CD4-positive, alpha-beta T cell treated with Interferon gamma for 1 hour (primary cell): ENCODE data around the gene PXDN.
"Not testable (repeated sequence)": the region's sequence is repeated elsewhere in the genome, so short reads cannot be mapped to it uniquely, and the experiment has no call there.

Source experiments
- DNase-seq: peaks from one replicate; pipeline ENCODE4 v3.0.0-alpha.2; 2020

PXDN gene

DNA sequence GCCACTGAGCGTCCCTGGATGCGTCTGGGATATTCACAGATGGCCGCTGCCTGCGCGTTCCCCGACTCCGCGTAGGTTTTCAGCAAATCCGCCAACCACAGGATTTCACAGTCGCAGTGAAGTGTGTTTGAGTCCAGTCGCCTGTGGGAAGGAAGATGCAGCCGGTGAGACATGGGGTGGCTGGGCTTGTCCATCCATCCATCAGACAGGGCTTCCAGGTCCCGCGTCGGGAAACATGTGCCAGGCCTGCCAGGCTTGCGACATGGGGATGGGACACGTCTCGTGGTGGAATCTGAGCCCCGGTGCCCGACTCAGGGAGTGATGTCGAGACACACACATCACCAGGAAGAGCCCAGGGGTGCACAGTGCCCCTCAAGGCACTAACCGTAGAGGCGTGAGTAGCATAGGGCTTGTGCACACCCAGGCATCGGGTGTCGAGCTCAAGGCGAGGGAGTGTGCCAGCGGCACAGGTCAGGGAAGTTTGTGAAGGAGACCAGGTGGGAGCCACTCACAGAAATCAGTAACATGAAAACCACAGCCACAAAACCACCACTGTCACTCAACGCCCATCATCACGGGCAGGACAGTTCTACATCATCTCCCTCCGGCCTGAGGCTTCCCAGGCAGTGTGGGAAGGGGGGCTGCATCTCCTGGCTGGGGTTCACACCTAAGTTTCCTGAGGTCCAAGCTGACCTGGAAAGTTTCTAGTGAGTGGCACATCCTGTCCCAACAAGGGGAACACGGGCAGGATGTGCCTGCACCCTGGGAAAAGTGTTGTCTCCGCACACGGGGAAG lies 63.9 kb downstream of the PXDN start:
- DNase-seq = no peak

DNA sequence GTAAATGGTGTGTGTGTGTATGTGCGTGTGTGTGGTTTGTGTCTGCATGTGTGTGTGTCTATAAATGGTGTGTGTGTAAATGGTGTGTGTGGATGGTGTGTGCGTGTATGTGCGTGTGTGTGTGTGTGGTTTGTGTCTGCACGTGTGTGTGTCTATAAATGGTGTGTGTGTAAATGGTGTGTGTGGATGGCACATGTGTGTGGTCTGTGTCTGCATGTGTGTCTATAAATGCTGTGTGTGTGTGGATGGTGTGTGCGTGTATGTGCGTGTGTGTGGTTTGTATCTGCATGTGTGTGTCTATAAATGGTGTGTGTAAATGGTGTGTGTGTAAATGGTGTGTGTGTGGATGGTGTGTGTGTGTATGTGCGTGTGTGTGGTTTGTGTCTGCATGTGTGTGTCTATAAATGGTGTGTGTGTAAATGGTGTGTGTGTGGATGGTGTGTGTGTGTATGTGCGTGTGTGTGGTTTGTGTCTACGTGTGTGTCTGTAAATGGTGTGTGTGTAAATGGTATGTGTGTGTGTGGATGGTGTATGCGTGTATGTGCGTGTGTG lies 64.8 kb downstream of the PXDN start:
- DNase-seq = not testable (repeated sequence)

GRCh38 chr2:1679065-1679464 lies 65.2 kb downstream of the PXDN start:
- not testable (repeated sequence) for DNase-seq

DNA sequence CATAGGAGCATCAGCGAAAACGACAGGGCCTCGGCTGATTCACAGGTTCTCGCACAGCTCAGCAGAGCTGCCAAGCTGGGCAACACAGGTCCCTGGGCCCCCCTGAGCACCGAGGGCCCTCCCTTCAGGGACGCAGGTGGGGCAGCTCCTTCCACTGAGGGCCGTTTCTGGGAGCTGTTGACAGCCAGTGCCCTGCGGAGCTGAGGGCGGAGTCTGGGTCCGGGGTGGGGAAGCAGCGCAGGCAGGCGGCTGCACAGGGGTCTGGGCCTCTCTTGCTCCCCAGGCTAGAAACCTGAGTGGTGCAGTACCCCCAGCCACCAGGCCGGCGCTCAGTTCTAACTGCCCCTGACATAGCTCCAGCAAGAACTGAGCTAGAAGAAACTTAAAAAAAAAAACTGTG lies 65.7 kb downstream of the PXDN start:
- no peak for DNase-seq

DNA sequence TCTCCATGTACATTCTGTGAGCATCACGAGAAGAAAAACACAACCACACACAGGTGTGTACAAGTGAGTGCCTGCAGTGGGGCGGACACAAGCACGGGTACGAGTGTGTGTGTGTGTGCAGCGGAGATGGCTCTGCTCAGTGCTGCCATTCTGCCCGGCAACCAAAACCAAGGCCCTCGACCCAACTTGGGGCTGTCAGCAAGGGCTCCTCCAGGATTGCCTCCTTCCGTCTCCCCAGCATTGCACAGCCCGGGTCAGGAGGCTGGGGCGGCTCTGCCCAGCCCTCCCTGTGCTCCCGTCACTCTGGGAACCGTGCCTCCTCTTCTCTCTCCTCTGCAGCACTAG lies 66.5 kb downstream of the PXDN start:
- no peak for DNase-seq

GRCh38 chr2:1676913-1677820 lies 67.1 kb downstream of the PXDN start:
- DNase-seq = no peak

DNA sequence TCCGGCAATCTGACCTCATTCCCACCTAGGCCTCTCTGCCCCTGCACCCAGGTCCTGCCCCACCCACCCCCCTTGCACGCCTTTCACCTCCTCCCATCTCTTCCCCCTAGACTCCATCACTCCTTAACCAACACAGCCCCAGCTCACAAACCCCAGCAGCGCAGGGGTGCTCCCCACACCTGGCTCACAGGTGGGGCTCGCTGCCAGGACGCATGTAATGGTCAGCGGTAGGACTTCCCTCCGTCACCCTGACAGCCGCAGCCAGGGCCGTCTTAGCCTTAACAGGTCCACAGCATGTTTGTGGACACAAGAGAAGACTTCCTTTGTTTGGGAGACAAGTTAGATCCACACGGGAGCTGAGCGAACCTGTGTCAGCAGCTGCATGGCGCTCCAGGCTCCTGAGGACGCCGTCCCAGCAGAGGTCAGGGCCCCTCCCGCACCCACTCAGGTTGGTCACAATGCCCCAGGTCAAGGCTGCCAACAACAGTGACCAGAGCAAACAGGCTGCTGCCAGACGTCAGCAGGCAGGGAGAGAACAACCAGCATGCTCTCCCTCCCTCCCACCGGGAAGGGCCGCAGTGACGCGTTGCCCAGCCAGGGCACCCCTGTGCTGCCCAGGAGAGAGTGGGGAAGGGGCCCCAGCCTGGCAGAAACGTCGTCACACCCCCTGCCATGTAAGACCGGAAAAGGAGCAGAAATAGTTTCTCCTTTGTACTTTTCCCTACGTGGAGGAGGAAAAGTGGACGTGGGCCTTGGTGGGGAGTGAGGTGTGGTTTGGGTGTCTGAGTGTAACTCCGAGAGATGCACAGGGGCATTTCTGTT lies 68.0 kb downstream of the PXDN start:
- DNase-seq = no peak

- DNase-seq = no peak
These were observed 68.7 kb downstream of the PXDN start for GRCh38 chr2:1675633-1676032.

DNA sequence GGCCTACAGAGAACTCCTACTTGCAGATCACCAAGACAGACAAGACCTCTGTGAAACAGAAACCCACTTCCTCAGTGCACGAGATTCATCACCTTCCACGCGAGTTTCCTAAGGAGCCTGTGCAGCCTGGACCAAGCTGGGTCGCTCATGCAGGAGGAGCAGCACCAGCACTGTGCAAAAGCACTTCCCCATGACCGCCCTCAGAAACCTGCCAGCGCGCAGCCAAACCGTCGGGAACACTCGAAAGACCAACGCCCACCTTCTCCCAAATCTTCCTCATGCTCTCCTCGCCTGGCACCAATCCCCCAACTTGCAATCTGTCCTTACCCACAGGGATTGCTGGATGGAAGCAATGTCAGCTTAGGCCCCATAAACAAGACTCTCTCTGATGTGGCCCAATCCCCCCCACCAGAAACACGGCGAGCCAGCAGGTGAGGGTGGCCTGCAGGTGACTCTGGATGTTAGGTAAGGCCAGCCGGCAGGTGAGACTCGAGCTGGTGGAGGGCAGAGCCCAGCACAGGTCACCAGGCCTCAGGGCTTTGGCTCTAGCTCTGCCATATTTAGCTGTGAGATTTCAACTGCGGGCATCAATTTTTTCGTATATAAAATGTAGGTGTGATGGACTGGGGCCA lies 69.4 kb downstream of the PXDN start:
- no peak for DNase-seq

- no peak for DNase-seq
These were observed 70.0 kb downstream of the PXDN start for GRCh38 chr2:1674276-1674675.

DNA sequence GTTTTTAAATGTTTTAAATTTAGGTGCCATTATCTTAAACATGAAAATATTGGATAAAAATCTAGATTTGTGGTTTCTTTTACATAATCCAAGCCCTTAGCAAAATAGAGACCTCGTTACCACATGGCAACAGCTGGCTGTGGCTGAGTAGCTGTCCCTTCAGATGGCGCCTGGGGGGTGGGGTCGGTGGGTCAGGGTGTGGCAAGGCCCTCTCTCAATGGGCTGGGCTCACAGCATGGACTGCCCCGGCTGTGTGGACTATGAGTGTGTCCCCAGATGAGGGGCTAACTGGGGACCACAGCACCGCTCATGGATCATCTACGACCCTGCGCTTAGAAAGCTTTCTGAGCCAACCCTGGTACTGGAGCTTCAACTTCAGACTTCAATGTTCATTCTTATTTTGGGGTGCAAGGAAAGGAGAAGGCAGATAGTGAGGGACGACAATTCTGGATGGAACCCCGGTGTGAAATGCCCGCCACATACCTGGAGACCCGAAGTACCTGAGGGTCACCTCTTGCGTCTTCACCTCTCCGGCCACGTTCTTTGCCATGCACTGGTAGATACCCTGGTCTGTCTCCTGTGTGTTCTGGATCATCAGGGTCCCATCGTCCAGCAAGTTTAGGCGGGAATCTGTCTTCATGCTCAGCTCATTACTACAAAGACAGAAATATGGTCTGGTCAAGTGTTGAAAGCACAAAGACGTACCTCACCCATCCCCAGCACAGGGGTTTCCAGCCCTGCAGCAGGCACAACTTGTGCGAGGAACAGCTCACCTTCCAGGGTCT lies 71.0 kb downstream of the PXDN start:
- DNase-seq = no peak

- no peak for DNase-seq
These were observed 71.6 kb downstream of the PXDN start for GRCh38 chr2:1672738-1673137.

DNA sequence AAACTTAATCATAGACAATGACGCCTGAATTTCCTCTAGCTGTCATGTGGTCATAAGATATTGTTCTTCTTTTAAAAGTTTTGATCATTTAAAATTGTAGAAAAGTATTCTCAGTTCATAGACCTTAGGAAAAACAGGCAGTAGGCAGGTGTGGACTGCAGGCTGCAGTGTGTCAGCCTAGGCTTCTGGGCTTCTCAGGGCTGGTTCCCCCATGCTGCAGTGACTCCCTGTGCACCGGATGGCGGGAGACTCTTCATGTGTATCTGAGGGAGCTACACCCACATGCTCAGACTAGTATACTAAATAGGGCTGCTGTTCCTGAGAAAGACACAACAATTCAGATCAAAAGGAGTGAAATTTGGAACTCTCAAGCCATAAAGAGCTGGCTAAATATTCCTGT lies 72.4 kb downstream of the PXDN start:
- DNase-seq = no peak

GRCh38 chr2:1670636-1671035 lies 73.7 kb downstream of the PXDN start:
- no peak for DNase-seq

DNA sequence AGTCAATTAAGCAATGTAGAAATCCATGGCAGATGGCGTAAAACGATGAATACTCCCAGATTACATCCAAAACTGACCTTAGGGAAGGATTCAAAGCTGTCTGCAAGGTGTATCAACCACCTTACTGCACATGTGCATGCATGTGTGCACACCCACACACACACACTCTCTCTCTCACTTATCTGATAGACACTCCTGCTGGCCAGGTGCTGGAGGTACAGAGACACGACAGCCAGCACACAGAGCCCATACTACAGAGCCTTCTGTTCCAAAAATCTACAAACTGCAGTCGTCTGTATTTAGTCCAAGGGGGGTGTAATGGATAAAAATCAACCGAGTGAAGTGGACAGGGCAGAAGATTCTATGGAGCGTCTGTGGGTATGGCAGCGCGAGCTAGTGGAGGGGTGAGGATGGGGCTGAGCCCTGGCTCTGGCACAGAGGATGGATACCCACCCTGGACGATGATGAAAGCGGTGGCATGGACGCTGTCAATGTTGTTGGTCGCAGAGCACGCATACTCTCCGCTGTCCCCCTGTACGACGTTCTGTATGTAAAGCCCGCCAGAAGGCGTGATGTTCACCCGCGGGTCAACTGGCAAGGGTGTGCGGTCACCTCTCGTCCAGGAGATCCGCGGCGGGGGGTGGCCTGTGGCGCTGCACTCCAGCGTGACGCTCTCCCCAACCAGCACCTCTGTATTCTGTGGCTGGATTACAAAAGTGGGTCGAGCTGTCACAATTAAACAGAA lies 78.4 kb downstream of the PXDN start:
- no peak for DNase-seq

DNA sequence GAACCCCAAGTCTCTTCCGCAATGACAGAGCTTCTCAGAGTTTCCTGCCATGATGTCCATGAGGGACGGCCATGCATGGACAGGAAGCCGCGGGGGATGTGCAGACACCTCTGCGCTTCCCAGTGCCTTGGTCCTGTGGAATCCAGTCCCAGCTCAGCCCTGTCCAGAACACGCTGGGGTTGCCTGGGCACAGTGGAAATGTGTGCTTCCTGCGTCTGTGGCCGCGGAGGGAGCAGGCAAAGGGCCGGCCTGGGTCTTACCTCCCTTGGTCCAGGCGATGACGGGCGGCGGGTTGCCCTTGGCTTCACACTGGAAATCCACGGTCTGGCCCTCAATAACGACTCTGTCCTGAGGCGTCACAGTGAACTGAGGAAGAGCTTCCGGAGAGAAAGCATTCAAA lies 79.6 kb downstream of the PXDN start:
- no peak for DNase-seq

- DNase-seq = no peak
These were observed 80.2 kb downstream of the PXDN start for GRCh38 chr2:1664076-1664605.

DNA sequence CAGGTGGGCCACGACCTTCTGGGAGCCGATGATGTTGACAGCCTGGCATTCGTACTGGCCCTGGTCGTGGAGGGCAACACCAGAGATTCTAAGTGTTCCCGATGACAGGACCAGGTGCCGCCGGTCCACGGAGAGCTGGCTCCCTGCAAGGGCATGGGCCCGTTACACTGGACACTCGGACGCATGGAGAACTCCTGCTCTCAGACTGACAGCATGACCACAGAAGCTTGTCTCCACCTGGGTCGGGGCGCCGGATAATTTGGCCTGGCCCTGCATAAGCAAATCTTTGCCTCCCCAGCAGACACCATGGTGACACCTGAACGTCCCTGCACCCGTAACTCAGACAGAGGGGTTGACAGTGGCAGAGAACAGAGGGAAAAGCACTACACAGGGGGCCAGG lies 80.7 kb downstream of the PXDN start:
- DNase-seq = no peak

GRCh38 chr2:1662606-1663180 lies 81.6 kb downstream of the PXDN start:
- DNase-seq = no peak

- no peak for DNase-seq
These were observed 82.3 kb downstream of the PXDN start for GRCh38 chr2:1661891-1662605.
